ENCODE data around the gene PABPC1L.

- TF ChIP-seq PREB (CRISPR knock-in tag; IDR thresholded peaks at IDR 0.05; ENCODE audit: borderline replicate concordance) (no peak; the same call in 1 of the 2 replicates), CTCF (IDR thresholded peaks at IDR 0.05) (no peak), HMGXB4 (CRISPR knock-in tag; IDR thresholded peaks at IDR 0.05) (no peak), MAX (CRISPR knock-in tag; IDR thresholded peaks at IDR 0.05) (no peak), NFE2L1 (CRISPR knock-in tag; IDR thresholded peaks at IDR 0.05) (no peak), ZNF532 (CRISPR knock-in tag; IDR thresholded peaks at IDR 0.05; ENCODE audit: borderline replicate concordance) (no peak), ZBTB21 (CRISPR knock-in tag; IDR thresholded peaks at IDR 0.05; ENCODE audit: borderline replicate concordance) (no peak), ARID4B (CRISPR knock-in tag; IDR thresholded peaks at IDR 0.05; ENCODE audit: borderline replicate concordance) (no peak)
Measured at GRCh38 chr20:44884907-44885391, 24.9 kb upstream of the PABPC1L start.

Measured in WTC11 (cell line).